Activated gamma-delta T cell treated with Interleukin-2 at 50 U/mL for 16 hours (primary cell): ENCODE measurements around the gene NPC1L1.
A peak's percentile ranks its signal among the peaks of the same experiment; 100 is the strongest.

ENCODE experiments used
- DNase-seq: peaks from one replicate; pipeline ENCODE4 v3.0.0-alpha.2; 2020

The NPC1L1 gene

GRCh38 chr7:44541028-44541869 lies at the start of gene NPC1L1:
TSS of gene NPC1L1 (minus strand) at chr7:44541330. CDS start at chr7:44541259, 71 bp downstream.
- DNase-seq: no peak

GRCh38 chr7:44590910-44591309 lies 49.8 kb upstream of the NPC1L1 start:
- DNase-seq: no peak

GRCh38 chr7:44587843-44588711 lies 46.9 kb upstream of the NPC1L1 start:
- DNase-seq: peak; percentile 68

GRCh38 chr7:44583146-44583865 lies 42.2 kb upstream of the NPC1L1 start:
- DNase-seq: no peak

GRCh38 chr7:44581879-44582603 lies 40.9 kb upstream of the NPC1L1 start, which contains the start of gene TMED4:
TSS of gene TMED4 (minus strand) at chr7:44582231. CDS start at chr7:44582206, 25 bp downstream.
- DNase-seq: peak; percentile 100

GRCh38 chr7:44580945-44581878 lies 40.1 kb upstream of the NPC1L1 start:
- DNase-seq: peak; percentile 38

GRCh38 chr7:44576228-44576627 lies 35.1 kb upstream of the NPC1L1 start:
- no peak for DNase-seq

- no peak for DNase-seq
Measured at GRCh38 chr7:44575054-44575453, 33.9 kb upstream of the NPC1L1 start.

- DNase-seq: no peak
Measured at GRCh38 chr7:44574287-44574872, 33.2 kb upstream of the NPC1L1 start.

- peak; percentile 90 for DNase-seq
Measured at GRCh38 chr7:44573464-44574286, 32.5 kb upstream of the NPC1L1 start, which contains the start of gene DDX56. TSS of gene DDX56 (minus strand) at chr7:44573908. CDS start at chr7:44573895, 13 bp downstream.

- no peak for DNase-seq
Measured at GRCh38 chr7:44572771-44573170, 31.6 kb upstream of the NPC1L1 start.

- no peak for DNase-seq
Measured at GRCh38 chr7:44569959-44570358, 28.8 kb upstream of the NPC1L1 start.

GRCh38 chr7:44568771-44569560 lies 27.8 kb upstream of the NPC1L1 start:
- no peak for DNase-seq

- no peak for DNase-seq
Measured at GRCh38 chr7:44567884-44568283, 26.8 kb upstream of the NPC1L1 start.

GRCh38 chr7:44566680-44567079 lies 25.6 kb upstream of the NPC1L1 start:
- no peak for DNase-seq

GRCh38 chr7:44565795-44566559 lies 24.8 kb upstream of the NPC1L1 start:
- DNase-seq: no peak

- peak; percentile 59 for DNase-seq
Measured at GRCh38 chr7:44565097-44565794, 24.1 kb upstream of the NPC1L1 start.
